ENCODE measurements around the gene UBE2G2. TPM values are rescaled to one million over a fixed set of nuclear protein-coding genes. Genes with fewer than 3 reads are reported as not detected.

UBE2G2 gene
- total RNA-seq, 1 donor from 2014 or later = 78.2 TPM

GRCh38 chr21:44795342-44795741 is 6.3 kb downstream of the UBE2G2 start:
- Histone ChIP-seq H3K4me1 (peaks cover 31% of the 10 kb centered on the region), H3K36me3 (peaks cover 21% of the 10 kb centered on the region), H3K27ac (replicated peaks) (no peak overlapping the region), H3K27me3 (ENCODE audit: low read depth) (no peaks in the 10 kb centered on the region), H3K4me3 (no peak overlapping the region), H3K9me3 (replicated peaks) (no peaks in the 10 kb centered on the region)
- no peak for DNase-seq
- no peak for TF ChIP-seq CTCF (IDR thresholded peaks at IDR 0.05; ENCODE audit: borderline replicate concordance)
- intact Hi-C loops (cut with micrococcal nuclease) = no loop called here

GRCh38 chr21:44793592-44794374 is 7.8 kb downstream of the UBE2G2 start:
- Histone ChIP-seq H3K36me3 (peaks cover 15% of the 10 kb centered on the region), H3K4me1 (peaks cover 19% of the 10 kb centered on the region), H3K4me3 (no peak overlapping the region), H3K27me3 (ENCODE audit: low read depth) (no peaks in the 10 kb centered on the region), H3K9me3 (replicated peaks) (no peaks in the 10 kb centered on the region), H3K27ac (replicated peaks) (no peak overlapping the region)
- DNase-seq = no peak
- TF ChIP-seq CTCF (IDR thresholded peaks at IDR 0.05; ENCODE audit: borderline replicate concordance) = no peak
- intact Hi-C loops (cut with micrococcal nuclease) = no loop called here

GRCh38 chr21:44792702-44793591 is 8.7 kb downstream of the UBE2G2 start:
- Histone ChIP-seq H3K27ac (replicated peaks) (no peak overlapping the region), H3K36me3 (peaks cover 6% of the 10 kb centered on the region), H3K4me3 (no peak overlapping the region), H3K27me3 (ENCODE audit: low read depth) (no peaks in the 10 kb centered on the region), H3K9me3 (replicated peaks) (no peaks in the 10 kb centered on the region), H3K4me1 (peaks cover 19% of the 10 kb centered on the region)
- intact Hi-C loops (cut with micrococcal nuclease) = no loop called here
- TF ChIP-seq CTCF (IDR thresholded peaks at IDR 0.05; ENCODE audit: borderline replicate concordance) = peak; percentile 89
- DNase-seq = peak; percentile 35

- Histone ChIP-seq H3K9me3 (replicated peaks) (no peaks in the 10 kb centered on the region), H3K27me3 (ENCODE audit: low read depth) (no peaks in the 10 kb centered on the region), H3K4me3 (no peak overlapping the region), H3K36me3 (peaks cover 5% of the 10 kb centered on the region), H3K4me1 (peaks cover 19% of the 10 kb centered on the region), H3K27ac (replicated peaks) (no peak overlapping the region)
- no peak for TF ChIP-seq CTCF (IDR thresholded peaks at IDR 0.05; ENCODE audit: borderline replicate concordance)
- intact Hi-C loops (cut with micrococcal nuclease) = no loop called here
- no peak for DNase-seq
These were observed 9.6 kb downstream of the UBE2G2 start for GRCh38 chr21:44791993-44792392.

GRCh38 chr21:44791246-44791645 is 10.4 kb downstream of the UBE2G2 start:
- TF ChIP-seq CTCF (IDR thresholded peaks at IDR 0.05; ENCODE audit: borderline replicate concordance) = no peak
- no peak for DNase-seq
- no peak overlapping the region for H3K27ac ChIP-seq (replicated peaks)
- H3K27me3 ChIP-seq (ENCODE audit: low read depth) = no peaks in the 10 kb centered on the region
- H3K36me3 ChIP-seq = no peaks in the 10 kb centered on the region
- intact Hi-C loops (cut with micrococcal nuclease) = no loop called here
- no peaks in the 10 kb centered on the region for H3K9me3 ChIP-seq (replicated peaks)
- peaks cover 20% of the 10 kb centered on the region for H3K4me1 ChIP-seq
- H3K4me3 ChIP-seq = no peak overlapping the region

Measured in left ventricle myocardium inferior (tissue), 1 donor.